OCI-LY7 (cell line): ENCODE results near the gene SP6. TPM values are rescaled to one million over a fixed set of nuclear protein-coding genes. Genes with fewer than 3 reads are reported as not detected.

Experiments
- BruUV-seq: library from RNA; stranded (reverse); fragments of 400-500 nt; replicated peaks from 2 replicates; lab custom pipeline; 2021; lab: Mats Ljungman, UMichigan
- CTCF ChIA-PET: fragments of 300-600 bp; sonication (Branson Sonifier 250); formaldehyde crosslinking; loops from one replicate; lab custom pipeline; 2022; ENCODE audit warnings: antibody characterized with exemption; ENCODE audit not compliant: unreplicated experiment; lab: Charles Lee
- POLR2A ChIA-PET: fragments of 300-600 bp; sonication (Branson Sonifier 250); formaldehyde crosslinking; loops from one replicate; lab custom pipeline; 2022; ENCODE audit warnings: antibody characterized with exemption; lab: Charles Lee
- DNase-seq: peaks from one replicate; pipeline ENCODE4 v3.0.0-alpha.2; 2015; ENCODE audit warnings: low spot score
- H2AFZ ChIP-seq: fragments of 200-600 bp; sonication (generic), shearing (Covaris generic); 2 replicates; pipeline ENCODE4 v1.6.1; 2014; ENCODE audit warnings: mild to moderate bottlenecking, antibody characterized with exemption, low read length, moderate library complexity
- H3K27ac ChIP-seq: fragments of 200-600 bp; sonication (generic); 2 replicates; pipeline ENCODE4 v1.5.1; 2014; ENCODE audit warnings: mixed run types, low read depth, mild to moderate bottlenecking, moderate library complexity, low read length, inconsistent platforms; ENCODE audit not compliant: poor library complexity, severe bottlenecking
- H3K36me3 ChIP-seq: fragments of 200-600 bp; sonication (generic); 2 replicates; pipeline ENCODE4 v1.6.1; 2014; ENCODE audit warnings: mild to moderate bottlenecking, antibody characterized with exemption, low read length, moderate library complexity, mixed read lengths; ENCODE audit not compliant: insufficient read depth
- H3K4me1 ChIP-seq: fragments of 200-600 bp; sonication (generic); 2 replicates; pipeline ENCODE4 v1.5.1; 2014; ENCODE audit warnings: mild to moderate bottlenecking, low read length; ENCODE audit not compliant: insufficient read depth, poor library complexity, severe bottlenecking
- H3K4me2 ChIP-seq: fragments of 200-600 bp; sonication (generic); 2 replicates; pipeline ENCODE4 v1.6.1; 2014; ENCODE audit warnings: mild to moderate bottlenecking, low read length
- H3K4me3 ChIP-seq: fragments of 200-600 bp; sonication (generic); 2 replicates; pipeline ENCODE4 v1.5.1; 2014; ENCODE audit warnings: mild to moderate bottlenecking, low read depth, low read length; ENCODE audit not compliant: poor library complexity, severe bottlenecking
- H3K79me2 ChIP-seq: fragments of 200-600 bp; sonication (generic); 2 replicates; pipeline ENCODE4 v1.6.1; 2016; ENCODE audit warnings: low read depth, mild to moderate bottlenecking, low read length, moderate library complexity, mixed read lengths; ENCODE audit not compliant: insufficient read depth
- H3K9me2 ChIP-seq: fragments of 200-600 bp; sonication (generic); 2 replicates; pipeline ENCODE4 v1.6.1; 2016; ENCODE audit warnings: mild to moderate bottlenecking, low read length, mixed read lengths; ENCODE audit not compliant: insufficient read depth
- H3K9me3 ChIP-seq: fragments of 200-600 bp; sonication (generic); 2 replicates; pipeline ENCODE4 v1.6.1; 2014; ENCODE audit warnings: mild to moderate bottlenecking, mixed run types, low read length, mixed read lengths
- H4K20me1 ChIP-seq: fragments of 200-600 bp; sonication (generic); 2 replicates; pipeline ENCODE4 v1.6.1; 2014; ENCODE audit warnings: mild to moderate bottlenecking, antibody characterized with exemption, low read length, moderate library complexity, mixed read lengths; ENCODE audit not compliant: insufficient read depth
- CTCF ChIP-seq: fragments of 200-600 bp; sonication (generic); conservative IDR thresholded peaks from 2 replicates; pipeline ENCODE4 v1.5.1; 2014; ENCODE audit warnings: mild to moderate bottlenecking, antibody characterized with exemption, low read length, moderate library complexity, mixed read lengths
- EZH2phosphoT487 ChIP-seq: fragments of 200-600 bp; sonication (generic); IDR thresholded peaks from 2 replicates; pipeline ENCODE4 v1.6.1; 2018; ENCODE audit warnings: low read depth, borderline replicate concordance, mild to moderate bottlenecking, mixed run types, antibody characterized with exemption, low read length, moderate library complexity, mixed read lengths
- intact Hi-C: fragments of 100-400 bp; cut with micrococcal nuclease; formaldehyde crosslinking; loops from one replicate; pipeline ENCODE4 v1.10.0; 2022; ENCODE audit not compliant: unreplicated experiment
- total RNA-seq, 2 experiments: library from RNA; depleted of rRNA in 1 of 2; stranded (reverse); fragments of >200 nt in 1 of 2; shearing (Covaris generic) in 1 of 2; gene quantifications; 2 replicates each; pipeline ENCODE4 v1.2.3, GENCODE V29; 2014 to 2022

Gene SP6
- total RNA-seq, 2 experiments from 2014 or later = 0.08 to 0.22 TPM

- H3K4me1 ChIP-seq = peaks cover 16% of the 10 kb centered on the region
- peaks cover 7% of the 10 kb centered on the region; the same call in 1 of the 2 replicates for H3K79me2 ChIP-seq
- no peaks in the 10 kb centered on the region for H3K9me3 ChIP-seq
- ChIA-PET POLR2A (no interaction called here), CTCF (interaction anchor here (2.1 kb wide), 1 partner anchor 11 kb away, joined by 4 read pairs; the partner anchor contains the start of genes LRRC46 and MRPL10)
- H4K20me1 ChIP-seq = no peaks in the 10 kb centered on the region
- H3K9me2 ChIP-seq = no peaks in the 10 kb centered on the region
- no TSS peak for BruUV-seq
- DNase-seq = no peak
- TF ChIP-seq CTCF (no peak), EZH2phosphoT487 (no peak)
- peak overlapping the region; percentile 92 for H3K4me3 ChIP-seq
- H3K36me3 ChIP-seq = peaks cover 29% of the 10 kb centered on the region
- no peak overlapping the region for H2AFZ ChIP-seq
- intact Hi-C loops = no loop called here
- H3K4me2 ChIP-seq = peak overlapping the region; percentile 95
- no peak overlapping the region for H3K27ac ChIP-seq
Observed at GRCh38 chr17:47820033-47820789, 30.8 kb downstream of the SP6 start.

- TF ChIP-seq CTCF = no peak
- TF ChIP-seq EZH2phosphoT487 = no peak
- ChIA-PET POLR2A (no interaction called here), CTCF (interaction anchor here (2.1 kb wide), 1 partner anchor 12 kb away, joined by 4 read pairs; the partner anchor contains the start of genes LRRC46 and MRPL10)
- no peak overlapping the region for H3K4me2 ChIP-seq
- no peak overlapping the region for H3K4me3 ChIP-seq
- no peak overlapping the region for H2AFZ ChIP-seq
- H3K9me3 ChIP-seq = no peaks in the 10 kb centered on the region
- intact Hi-C loops = no loop called here
- H3K36me3 ChIP-seq = peaks cover 28% of the 10 kb centered on the region; the same call in 1 of the 2 replicates
- DNase-seq = no peak
- H3K9me2 ChIP-seq = no peaks in the 10 kb centered on the region
- no peak overlapping the region for H3K27ac ChIP-seq
- no TSS peak for BruUV-seq
- no peaks in the 10 kb centered on the region for H4K20me1 ChIP-seq
- peaks cover 16% of the 10 kb centered on the region for H3K4me1 ChIP-seq
- peaks cover 7% of the 10 kb centered on the region; the same call in 1 of the 2 replicates for H3K79me2 ChIP-seq
Observed at GRCh38 chr17:47819475-47819874, 31.5 kb downstream of the SP6 start.
